A673 (cell line): ENCODE measurements around the gene ZNF385C. TPM values are rescaled to one million over a fixed set of nuclear protein-coding genes. Genes with fewer than 3 reads are reported as not detected.

ENCODE experiments used
- BruUV-seq: library from RNA; stranded (reverse); fragments of 400-500 nt; replicated peaks from 2 replicates; lab custom pipeline; 2021; lab: Mats Ljungman, UMichigan
- CTCF ChIA-PET: fragments of 300-600 bp; sonication (Branson Sonifier 250); formaldehyde crosslinking; loops from one replicate; lab custom pipeline; 2022; ENCODE audit warnings: antibody characterized with exemption; lab: Charles Lee
- POLR2A ChIA-PET: fragments of 300-600 bp; sonication (Branson Sonifier 250); formaldehyde crosslinking; loops from one replicate; lab custom pipeline; 2022; ENCODE audit warnings: antibody characterized with exemption; ENCODE audit not compliant: low non-redundant PET; lab: Charles Lee
- DNase-seq: peaks from one replicate; pipeline ENCODE4 v3.0.0-alpha.2; 2015; ENCODE audit warnings: low spot score
- H3K27ac ChIP-seq: fragments of 200-600 bp; sonication (generic); 2 replicates; pipeline ENCODE4 v1.5.1; 2016; ENCODE audit warnings: mixed run types, low read depth, mild to moderate bottlenecking, mixed read lengths, antibody characterized with exemption, low read length; ENCODE audit not compliant: poor library complexity, severe bottlenecking
- H3K27me3 ChIP-seq: fragments of 200-600 bp; sonication (generic); replicated peaks from 2 replicates; pipeline ENCODE4 v1.6.1; 2017; ENCODE audit warnings: mixed run types, low read depth, mild to moderate bottlenecking, mixed read lengths, antibody characterized with exemption, low read length; ENCODE audit not compliant: insufficient read depth, poor library complexity
- H3K36me3 ChIP-seq: fragments of 200-600 bp; sonication (generic); 2 replicates; pipeline ENCODE4 v1.6.1; 2016; ENCODE audit warnings: mixed run types, mild to moderate bottlenecking, mixed read lengths, antibody characterized with exemption, low read length; ENCODE audit not compliant: insufficient read depth, poor library complexity, severe bottlenecking
- H3K4me1 ChIP-seq: fragments of 200-600 bp; sonication (generic); 2 replicates; pipeline ENCODE4 v1.6.1; 2017; ENCODE audit warnings: mixed run types, mild to moderate bottlenecking, mixed read lengths, antibody characterized with exemption, low read length; ENCODE audit not compliant: insufficient read depth, poor library complexity, severe bottlenecking
- H3K4me3 ChIP-seq: fragments of 200-600 bp; sonication (generic); 2 replicates; pipeline ENCODE4 v1.5.1; 2016; ENCODE audit warnings: low read depth, mixed run types, mild to moderate bottlenecking, mixed read lengths, low read length; ENCODE audit not compliant: poor library complexity, severe bottlenecking
- H3K9me3 ChIP-seq: fragments of 200-600 bp; sonication (generic); 2 replicates; pipeline ENCODE4 v1.6.1; 2016; ENCODE audit warnings: mixed run types, low read depth, mild to moderate bottlenecking, mixed read lengths, antibody characterized with exemption, low read length; ENCODE audit not compliant: poor library complexity, severe bottlenecking
- CTCF ChIP-seq: fragments of 300-800, 200-600 bp; sonication (generic); conservative IDR thresholded peaks from 2 replicates; pipeline ENCODE4 v1.5.1; 2017; ENCODE audit warnings: low read depth, mild to moderate bottlenecking, antibody characterized with exemption, low read length, moderate library complexity, mixed read lengths
- EZH2 ChIP-seq: fragments of 200-600 bp; sonication (generic); IDR thresholded peaks from 2 replicates; pipeline ENCODE4 v1.6.1; 2017; ENCODE audit warnings: borderline replicate concordance, low read depth, mild to moderate bottlenecking, mixed read lengths, antibody characterized with exemption, low read length; ENCODE audit not compliant: poor library complexity, severe bottlenecking
- intact Hi-C: fragments of 100-400 bp; cut with micrococcal nuclease; formaldehyde crosslinking; loops from one replicate; pipeline ENCODE4 v1.10.0; 2022; ENCODE audit not compliant: unreplicated experiment
- total RNA-seq: library from RNA; stranded (reverse); gene quantifications from 2 replicates; pipeline ENCODE4 v1.2.3, GENCODE V29; 2021

Gene ZNF385C
- total RNA-seq, 1 experiment from 2014 or later: 0.17 TPM

- Histone ChIP-seq H3K27me3 (no peaks in the 10 kb centered on the region), H3K27ac (no peak overlapping the region), H3K4me1 (no peaks in the 10 kb centered on the region), H3K9me3 (no peaks in the 10 kb centered on the region), H3K4me3 (no peak overlapping the region), H3K36me3 (no peaks in the 10 kb centered on the region)
- intact Hi-C loops: no loop called here
- CTCF ChIA-PET: interaction anchor here (0.8 kb wide), 1 partner anchor 10 kb away, joined by 3 read pairs; no protein-coding TSS in a partner anchor
- no TSS peak for BruUV-seq
- POLR2A ChIA-PET: interaction anchor here (0.5 kb wide), 1 partner anchor 912 kb away, joined by 12 read pairs; no protein-coding TSS in a partner anchor
- no peak for DNase-seq
- TF ChIP-seq CTCF (no peak), EZH2 (no peak)
Measured at GRCh38 chr17:42090964-42091790, 7.1 kb downstream of the ZNF385C start.

GRCh38 chr17:42088736-42089135, 9.5 kb downstream of the ZNF385C start:
- Histone ChIP-seq H3K4me1 (no peaks in the 10 kb centered on the region), H3K4me3 (no peak overlapping the region), H3K36me3 (no peaks in the 10 kb centered on the region), H3K9me3 (no peaks in the 10 kb centered on the region), H3K27me3 (no peaks in the 10 kb centered on the region), H3K27ac (no peak overlapping the region)
- ChIA-PET POLR2A (no interaction called here), CTCF (no interaction called here)
- intact Hi-C loops: no loop called here
- TF ChIP-seq EZH2 (no peak), CTCF (no peak)
- BruUV-seq: no TSS peak
- DNase-seq: no peak

- no peaks in the 10 kb centered on the region for H3K27me3 ChIP-seq
- TF ChIP-seq EZH2: no peak
- TF ChIP-seq CTCF: no peak
- POLR2A ChIA-PET: no interaction called here
- H3K4me1 ChIP-seq: no peaks in the 10 kb centered on the region
- intact Hi-C loops: no loop called here
- no peak overlapping the region for H3K4me3 ChIP-seq
- no peak overlapping the region for H3K27ac ChIP-seq
- no peaks in the 10 kb centered on the region for H3K9me3 ChIP-seq
- H3K36me3 ChIP-seq: no peaks in the 10 kb centered on the region
- CTCF ChIA-PET: no interaction called here
- BruUV-seq: no TSS peak
- DNase-seq: no peak
Measured at GRCh38 chr17:42087736-42088705, 10.3 kb downstream of the ZNF385C start.
